ENCODE data around the gene SH2D3C.

SH2D3C gene, protein sequence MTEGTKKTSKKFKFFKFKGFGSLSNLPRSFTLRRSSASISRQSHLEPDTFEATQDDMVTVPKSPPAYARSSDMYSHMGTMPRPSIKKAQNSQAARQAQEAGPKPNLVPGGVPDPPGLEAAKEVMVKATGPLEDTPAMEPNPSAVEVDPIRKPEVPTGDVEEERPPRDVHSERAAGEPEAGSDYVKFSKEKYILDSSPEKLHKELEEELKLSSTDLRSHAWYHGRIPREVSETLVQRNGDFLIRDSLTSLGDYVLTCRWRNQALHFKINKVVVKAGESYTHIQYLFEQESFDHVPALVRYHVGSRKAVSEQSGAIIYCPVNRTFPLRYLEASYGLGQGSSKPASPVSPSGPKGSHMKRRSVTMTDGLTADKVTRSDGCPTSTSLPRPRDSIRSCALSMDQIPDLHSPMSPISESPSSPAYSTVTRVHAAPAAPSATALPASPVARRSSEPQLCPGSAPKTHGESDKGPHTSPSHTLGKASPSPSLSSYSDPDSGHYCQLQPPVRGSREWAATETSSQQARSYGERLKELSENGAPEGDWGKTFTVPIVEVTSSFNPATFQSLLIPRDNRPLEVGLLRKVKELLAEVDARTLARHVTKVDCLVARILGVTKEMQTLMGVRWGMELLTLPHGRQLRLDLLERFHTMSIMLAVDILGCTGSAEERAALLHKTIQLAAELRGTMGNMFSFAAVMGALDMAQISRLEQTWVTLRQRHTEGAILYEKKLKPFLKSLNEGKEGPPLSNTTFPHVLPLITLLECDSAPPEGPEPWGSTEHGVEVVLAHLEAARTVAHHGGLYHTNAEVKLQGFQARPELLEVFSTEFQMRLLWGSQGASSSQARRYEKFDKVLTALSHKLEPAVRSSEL

DNA sequence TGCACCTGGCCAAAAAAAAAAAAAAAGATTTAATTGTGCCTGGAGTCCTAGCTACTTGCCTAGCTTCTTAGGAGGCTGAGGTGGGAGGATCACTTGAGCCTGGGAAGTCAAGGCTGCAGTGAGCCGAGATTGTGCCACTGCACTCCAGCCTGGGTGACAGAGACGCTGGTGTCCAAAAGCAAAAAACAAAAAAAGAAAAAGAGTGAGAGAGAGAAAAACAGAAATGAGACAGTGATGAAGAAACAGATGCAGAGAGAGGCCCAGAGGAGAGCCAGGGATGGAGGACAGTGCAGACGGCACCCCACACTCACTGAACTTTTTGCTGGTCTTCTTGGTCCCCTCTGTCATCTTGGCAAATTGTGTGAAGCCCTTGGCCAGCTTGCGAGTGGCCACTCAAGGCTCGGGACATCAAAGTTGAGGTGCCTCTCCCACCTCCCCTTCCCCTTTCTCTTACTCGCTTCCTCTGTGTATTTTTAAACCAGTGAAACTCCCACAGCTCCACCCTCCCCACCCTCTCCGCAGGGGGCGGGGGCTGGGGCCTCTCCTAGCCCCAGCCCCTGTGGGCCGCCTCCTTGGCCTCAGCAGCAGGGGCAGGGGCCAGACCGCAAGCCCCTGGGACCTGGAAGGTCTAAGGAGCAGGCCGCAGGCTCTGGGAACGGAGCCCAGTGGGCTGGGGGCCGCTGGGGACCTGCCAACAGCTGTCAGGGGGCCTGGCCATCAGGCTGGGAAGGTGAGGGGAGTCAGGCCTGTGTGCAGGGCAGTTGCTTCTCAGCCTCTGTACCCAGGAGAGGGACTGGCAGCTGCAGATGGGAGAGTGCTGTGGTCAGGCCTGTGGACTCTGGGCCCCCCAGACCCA, at the start of gene SH2D3C:
SH2D3C (minus strand) TSS at position 387 of the 856 bp plus-strand sequence; CDS start at position 348, 39 bp downstream.
- peak; percentile 53 for DNase-seq

DNA sequence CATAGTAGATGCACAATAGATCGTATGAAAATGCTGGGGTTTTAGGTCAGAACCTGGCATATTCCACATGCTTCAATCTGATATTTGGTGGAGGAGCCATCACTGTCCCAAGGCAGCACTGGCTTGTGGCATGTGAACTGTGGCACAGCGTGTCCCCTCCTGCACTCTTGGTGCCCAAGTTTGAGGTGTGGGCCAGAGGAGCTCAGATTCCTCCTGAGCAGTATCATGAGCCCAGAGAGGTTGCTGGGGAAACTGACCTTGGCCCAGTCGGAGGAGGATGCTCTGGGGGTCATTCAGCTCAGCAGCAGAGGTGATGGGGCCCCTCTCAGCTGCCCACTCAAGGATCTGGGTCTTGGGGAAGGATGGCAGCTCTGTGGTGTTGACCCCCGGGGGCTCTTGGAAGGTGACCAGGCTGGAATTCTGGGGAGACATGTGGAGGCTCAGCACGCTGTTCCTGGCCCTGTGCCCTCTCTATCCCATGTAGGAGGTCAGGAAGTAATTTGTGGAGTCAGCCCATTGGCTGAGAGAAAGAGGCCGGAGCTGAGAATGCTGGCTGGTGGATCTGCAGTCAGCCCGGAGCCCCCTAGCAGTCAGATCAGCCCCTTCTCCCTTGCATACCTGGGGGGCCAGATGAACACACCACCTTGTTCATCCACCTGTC, 47.9 kb upstream of the SH2D3C start:
- no peak for DNase-seq

DNA sequence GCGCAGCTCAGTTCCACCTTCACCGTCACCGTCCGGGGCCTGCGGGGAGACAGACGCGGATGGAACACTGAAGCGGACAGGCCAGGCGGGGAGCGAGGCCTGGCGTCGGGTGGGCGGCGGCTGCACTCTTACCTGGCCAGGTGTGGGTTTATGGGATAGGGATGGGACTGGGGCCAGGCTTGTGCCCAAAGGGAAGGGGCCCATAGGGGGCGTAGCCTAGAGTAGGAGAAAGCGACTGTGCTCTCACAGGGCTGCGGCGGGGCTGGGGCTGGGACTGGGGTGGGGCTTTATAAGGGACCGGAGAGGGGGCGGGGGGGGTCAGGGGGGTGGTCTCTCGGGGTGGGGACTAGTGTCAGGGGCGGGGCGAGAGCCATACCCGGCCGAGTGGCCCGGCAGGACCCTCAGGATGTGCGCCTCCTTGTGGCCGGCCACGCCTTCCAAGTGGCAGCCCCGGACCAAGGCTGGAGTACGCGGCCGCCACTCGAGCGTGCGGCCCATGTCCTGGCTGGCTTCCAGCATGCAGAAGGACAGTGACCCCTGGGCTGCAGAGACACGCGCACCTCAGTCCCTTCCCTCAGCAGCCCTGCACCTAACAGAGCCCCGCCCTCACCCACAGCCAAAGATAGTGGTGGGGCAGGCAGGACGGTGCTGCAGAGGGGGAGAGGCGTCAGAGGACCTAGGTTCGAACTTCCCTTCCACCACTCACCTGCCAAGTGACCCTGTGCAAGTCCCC, 47.0 kb upstream of the SH2D3C start:
- DNase-seq = no peak

DNA sequence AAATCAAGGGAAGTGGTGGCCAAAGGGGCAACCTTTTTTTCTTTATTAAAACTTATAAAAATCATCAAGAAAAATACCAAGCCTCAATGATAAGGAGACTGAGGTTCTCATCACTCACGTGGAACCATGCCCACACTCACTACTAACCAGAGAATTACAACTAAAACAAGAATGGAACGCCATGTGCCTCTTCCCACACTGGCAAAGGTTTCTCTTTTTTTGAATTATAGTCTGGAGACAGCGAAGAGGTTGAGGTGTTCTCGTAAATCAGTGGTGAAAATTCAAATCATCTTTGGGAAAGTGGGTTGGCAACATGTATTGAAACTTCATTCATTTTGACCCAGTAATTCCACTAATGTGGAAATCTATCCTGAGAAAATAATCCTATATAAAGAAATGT, 43.6 kb upstream of the SH2D3C start:
- no peak for DNase-seq

DNA sequence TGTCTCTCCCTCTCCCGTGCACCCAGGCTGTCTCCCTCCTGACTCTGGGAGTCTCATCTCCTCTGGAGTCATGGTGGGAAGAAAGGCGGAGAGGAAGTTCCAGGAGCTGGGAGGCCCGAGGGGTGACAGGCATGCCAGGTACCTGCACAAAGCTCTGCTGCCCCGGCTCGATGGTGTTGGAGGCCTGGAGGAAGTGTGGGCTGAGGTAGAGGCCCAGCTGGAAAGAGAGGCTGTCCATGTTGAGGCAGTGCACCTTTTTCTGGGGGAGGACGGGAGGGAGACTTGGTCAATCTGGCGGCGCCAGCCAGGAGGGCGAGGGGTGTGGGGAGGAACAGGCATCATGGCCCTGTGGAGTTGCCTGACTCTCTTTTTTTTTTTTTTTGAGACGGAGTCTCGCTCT, 40.1 kb upstream of the SH2D3C start:
- DNase-seq = no peak

DNA sequence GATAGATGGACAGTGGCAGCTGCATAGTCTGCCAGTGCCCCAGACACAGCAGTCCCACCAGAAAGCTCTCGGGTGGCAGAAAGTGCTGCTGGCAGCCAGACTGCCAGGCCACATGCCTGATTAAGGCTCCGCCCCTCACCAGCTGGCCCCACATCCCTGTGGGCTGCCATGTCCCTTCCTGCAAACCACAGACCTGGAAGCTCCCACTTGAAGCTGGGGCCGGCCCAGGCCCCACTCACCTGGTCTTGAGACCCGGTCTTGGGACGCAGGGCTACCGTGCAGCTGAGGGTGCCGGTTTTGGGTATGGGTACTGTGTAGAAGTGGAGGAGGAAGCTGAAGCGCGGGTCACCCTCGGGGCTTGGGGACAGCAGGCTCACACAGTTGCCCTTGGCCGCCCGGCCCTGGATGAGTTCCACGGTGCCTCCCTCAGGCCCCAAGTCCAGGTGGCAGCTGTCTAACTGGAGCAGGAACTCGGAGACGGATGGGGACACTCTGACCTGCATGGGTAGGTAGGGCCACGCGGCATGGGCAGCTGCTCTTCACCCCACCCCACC, 39.5 kb upstream of the SH2D3C start:
- no peak for DNase-seq

DNA sequence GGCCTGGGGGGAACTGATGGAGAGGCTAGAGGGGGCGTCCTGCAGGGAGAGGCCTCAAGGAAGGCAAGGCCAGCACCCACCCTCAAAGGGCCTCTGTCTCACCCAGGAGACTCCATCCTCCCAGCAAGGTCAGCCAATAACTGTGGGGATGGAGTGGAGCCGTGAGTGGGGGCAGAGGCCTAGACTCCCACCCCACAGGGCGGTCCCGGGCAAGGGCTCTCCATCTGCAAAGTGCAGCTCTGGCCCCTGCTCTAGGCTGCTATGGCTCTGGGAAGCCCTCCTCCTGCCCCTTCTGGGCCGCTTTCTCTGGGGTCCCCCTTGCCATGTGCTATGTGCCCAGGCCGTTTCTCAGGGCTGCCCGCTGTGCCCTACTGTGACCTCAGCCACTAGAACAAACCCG, 38.3 kb upstream of the SH2D3C start:
- DNase-seq = no peak

DNA sequence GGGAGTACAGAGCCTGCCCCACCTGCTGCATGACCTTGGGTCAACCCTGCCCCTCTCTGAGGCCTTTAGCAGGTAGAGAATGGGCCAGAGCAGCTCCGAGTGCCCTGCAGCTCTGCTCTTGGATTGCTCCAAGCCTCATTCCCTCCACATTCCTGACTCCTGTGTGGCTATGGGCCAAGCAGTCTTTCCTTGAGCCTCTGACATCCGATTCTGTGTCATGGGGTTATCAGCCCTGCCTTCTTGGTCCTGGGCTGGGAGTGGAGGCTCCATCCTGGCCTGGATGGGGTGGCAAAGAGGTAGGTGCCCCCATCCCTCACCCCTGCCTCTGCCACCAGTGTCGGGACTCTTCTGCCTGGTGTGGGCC, 37.9 kb upstream of the SH2D3C start:
- DNase-seq = no peak

DNA sequence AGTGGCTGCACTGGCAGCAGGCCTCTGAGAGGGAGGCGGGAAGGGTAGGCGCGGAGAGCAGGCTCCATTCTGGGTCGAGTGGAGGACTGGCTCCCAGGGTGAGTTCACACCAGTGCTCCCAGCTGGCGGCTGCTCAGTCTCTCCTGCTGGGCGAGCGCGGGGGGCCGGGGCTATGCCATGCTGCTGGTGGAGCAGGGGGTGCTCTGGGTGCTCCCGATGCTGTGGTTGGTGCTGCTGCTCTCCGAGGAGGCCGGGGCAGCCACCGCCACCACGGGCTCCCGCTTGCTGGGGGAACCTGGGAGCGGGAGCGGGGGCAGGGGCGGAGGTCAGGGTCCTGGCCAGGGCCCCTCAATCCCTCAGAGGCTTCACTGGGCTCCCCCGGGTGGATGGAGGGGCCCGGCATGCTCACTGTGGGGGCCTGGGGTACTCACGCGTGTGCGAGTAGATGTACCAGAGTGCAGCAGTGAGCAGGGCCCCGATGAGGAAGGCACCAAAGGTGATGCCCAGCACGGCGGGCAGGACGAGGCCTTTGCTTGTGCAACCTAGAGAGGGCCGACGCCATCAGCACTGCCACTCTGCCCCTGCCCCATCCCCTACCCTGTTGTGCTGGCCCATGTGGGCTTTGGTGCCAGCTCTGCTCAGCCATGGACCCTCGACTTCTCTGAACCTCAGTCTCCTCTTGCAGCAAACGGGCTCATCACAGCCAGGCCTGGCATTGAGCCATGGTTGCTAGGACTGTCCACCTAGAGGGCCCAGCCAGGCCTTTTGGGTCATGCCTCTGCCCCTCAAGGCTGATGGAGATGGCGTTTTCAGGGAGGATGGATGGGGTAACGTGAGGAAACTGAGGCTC, 37.3 kb upstream of the SH2D3C start:
- DNase-seq = no peak

DNA sequence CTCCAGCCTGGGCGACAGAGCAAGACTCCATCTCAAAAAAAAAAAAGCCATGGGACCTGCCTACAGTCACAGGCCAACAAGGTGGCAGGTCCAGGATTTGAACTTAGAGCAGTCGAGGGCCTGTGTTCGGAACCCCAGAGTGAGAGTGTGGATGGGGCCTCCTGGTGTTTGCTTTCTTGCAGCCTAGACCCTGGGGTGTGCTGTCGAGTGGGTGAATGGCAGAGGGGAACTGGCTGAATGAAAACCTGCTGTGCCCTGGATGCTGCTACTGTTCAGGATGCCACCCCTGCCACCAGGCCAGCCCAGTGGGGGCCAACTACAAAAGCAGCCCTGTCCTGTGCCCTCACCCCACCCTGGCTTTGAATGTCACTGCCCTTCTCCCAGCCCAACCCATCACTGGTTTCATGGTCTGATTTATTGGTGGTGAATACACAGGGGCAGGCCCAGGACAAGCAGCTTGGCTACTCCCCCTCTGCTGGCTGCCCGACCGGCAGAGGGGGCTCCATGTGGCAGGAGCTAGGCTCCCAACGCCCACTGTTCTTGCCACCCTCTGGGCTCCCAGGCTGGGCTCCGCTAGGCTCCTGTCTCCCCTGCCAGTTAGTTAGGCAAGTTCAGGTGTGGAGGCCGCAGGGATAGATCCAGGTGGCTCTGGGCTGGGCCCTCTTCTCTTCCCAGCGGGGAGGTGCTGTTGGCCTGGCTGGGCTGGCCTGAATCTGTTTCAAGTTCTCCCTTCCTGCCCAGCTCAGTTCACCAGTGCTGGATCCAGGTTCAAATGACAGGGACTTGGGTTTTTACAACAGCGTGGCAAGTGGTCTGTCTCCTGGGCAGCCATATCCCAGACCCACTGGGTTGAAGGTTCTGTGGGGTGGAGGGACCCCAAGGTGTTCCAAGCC, 36.4 kb upstream of the SH2D3C start:
- no peak for DNase-seq

DNA sequence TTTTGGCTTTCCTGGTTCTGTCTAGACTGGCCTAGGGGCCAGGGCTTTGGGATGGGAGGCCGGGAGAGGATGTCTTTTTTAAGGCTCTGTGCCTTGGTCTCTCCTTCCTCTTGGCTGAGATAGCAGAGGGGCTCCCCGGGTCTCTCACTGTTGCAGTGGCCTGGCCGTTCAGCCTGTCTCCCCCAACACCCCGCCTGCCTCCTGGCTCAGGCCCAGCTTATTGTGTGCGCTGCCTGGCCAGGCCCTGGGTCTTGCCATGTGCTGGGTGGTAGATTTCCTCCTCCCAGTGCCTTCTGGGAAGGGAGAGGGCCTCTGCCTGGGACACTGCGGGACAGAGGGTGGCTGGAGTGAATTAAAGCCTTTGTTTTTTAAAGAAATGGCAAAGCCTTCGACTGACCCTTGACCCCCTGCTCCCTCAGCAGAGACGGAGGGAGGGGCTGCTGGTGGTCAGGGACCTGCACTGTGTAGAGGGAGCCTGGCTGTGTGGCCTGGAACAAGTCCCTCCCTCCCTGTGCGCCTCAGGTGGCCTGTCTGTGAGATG, 35.3 kb upstream of the SH2D3C start:
- no peak for DNase-seq

DNA sequence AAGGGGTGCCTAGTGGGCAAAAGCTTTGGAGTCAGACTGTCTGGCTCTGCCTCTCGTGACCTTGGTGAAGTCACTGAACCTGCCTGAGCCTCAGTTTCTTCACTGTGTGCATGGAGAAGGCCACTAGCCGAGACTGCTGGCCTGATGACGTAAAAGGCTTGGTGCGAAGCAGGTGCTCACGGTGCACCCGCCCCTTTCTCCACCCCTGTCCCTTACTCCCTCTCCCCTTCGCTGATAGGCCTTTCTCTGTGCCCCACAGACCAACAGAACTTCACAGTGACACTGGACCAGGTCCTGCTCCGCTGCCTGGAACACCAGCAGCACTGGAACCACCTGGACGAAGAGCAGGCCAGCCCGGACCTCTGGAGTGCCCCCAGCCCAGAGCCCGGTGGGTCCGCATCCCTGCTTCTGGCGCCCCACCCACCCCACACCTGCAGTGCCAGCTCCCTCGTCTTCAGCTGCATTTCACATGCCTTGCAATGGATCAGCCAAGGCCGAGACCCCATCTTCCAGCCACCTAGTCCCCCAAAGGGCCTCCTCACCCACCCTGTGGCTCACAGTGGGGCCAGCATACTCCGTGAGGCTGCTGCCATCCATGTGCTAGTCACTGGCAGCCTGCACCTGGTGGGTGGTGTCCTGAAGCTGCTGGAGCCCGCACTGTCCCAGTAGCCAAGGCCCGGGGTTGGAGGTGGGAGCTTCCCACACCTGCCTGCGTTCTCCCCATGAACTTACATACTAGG, 34.6 kb upstream of the SH2D3C start:
- DNase-seq = no peak

DNA sequence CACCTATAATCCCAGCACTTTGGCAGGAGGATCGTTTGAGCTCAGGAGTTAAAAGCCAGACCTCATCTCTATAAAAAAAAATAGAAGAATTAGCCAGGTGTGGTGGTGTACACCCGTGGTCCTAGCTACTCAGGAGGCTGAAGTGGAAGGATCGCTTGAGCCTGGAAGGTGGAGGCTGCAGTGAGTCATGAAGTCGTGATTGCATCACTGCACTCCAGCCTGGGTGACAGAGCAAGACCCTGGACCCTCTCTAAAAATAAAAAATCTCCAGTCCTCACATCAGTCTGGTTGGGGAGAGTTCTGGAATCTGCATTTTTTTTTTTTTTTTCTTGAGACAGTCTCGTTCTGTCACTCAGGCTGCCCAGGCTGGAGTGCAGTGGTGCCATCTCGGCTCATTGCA, 33.5 kb upstream of the SH2D3C start:
- no peak for DNase-seq

DNA sequence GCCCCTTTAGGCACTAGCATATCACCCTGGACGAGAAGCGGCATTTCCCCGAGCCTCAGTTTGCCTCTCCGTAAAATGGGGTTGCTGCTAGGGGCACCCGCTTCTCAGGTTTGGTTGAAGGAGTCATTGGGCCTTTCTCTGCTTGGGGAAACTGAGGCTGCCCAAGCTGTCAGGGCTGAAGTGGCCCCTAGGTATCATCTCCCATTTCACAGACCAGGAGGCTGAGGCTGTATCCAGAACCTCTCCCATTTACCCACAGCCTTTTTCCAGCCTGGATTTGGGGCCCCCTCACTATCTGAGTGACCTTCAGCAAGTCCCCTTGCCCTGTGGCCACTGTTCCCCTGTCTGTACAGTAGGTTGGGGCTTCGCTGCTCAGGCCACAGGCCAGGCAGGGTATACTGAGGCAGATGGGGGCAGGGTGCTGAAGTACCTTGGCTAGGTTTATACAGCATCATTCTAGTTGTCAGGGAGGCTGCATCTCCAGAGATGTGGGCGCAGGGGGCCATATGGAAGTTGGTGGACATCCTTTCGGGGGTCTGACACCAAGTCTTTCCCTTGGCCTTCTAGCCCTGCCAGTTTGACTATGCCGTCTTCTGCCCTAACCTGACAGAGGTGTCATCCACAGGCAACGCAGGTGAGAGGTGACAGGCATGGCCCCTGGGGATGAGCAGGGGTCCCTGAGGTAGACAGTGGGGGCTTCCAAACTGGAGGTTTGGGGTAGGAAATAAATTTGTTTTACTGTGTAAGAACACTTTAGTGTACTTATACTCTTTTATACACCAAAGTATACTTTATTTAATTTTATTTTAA, 32.1 kb upstream of the SH2D3C start:
- no peak for DNase-seq

DNA sequence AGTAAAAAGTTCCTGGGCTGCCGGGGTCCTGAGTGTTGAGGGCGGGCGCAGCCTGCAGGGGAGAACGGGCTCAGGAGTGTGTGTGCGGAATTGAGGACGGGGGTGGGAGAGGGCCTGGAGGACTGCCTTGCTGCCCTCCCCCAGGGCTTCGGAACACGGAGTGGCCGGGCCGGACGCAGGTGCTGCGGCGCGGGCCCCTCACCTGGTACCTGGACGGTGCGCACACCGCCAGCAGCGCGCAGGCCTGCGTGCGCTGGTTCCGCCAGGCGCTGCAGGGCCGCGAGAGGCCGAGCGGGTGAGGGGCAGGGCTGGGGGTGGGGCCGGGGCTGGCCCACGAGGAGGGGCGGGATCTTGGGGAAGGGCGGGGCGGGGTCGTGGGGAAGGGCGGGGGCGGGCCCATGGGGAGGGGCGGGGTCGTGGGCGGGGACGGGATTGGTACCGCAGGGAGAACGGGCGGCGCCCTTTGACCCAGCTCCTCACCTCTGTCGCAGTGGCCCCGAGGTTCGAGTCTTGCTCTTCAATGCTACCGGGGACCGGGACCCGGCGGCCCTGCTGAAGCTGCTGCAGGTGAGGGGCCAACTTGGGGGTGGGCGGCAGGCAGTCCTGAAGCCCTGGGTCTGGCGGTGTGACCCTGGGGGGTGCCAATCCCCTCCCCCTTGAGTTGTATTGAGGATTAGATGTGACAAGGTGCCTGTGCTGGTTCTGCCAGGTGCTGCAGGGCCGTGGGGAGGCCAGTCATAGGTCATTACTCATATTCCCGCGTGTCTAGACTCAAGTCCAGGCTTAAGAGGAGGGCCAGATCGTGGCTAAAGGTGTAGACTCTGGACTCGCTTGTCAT, 31.3 kb upstream of the SH2D3C start:
- peak; percentile 59 for DNase-seq

DNA sequence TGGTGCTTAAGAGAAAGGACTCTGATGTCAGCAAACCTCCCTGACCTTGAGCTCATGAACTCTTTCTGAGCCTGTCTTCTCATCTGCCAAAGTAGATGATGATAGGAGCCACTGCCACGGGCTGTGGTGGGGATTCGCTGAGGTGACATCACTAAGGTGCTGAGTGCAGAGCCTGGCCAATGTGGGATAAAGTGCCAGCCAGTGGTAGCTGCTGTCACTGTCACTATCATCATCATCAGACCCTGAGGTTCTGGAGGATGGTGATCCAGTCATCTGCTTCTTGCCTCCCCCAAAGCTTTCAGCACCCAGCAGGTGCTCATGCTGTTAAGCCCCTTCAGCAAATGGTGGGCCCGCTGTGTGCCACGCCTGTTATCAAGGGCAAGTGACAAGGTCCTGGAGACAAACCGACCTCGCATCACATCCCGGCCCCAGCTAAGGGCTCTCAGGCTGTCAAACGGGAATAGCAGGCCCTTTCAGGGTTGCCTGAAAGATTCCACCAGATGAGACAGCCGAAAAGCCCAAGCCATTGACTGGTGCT, 30.6 kb upstream of the SH2D3C start:
- DNase-seq = no peak
